T-helper 1 cell (primary cell): ENCODE data around the gene LENG9.

Experiments
- DNase-seq, 5 donors: peaks; one replicate each; pipeline ENCODE4 v3.0.0-alpha.2; 2012 to 2020

The LENG9 gene

GRCh38 chr19:54420068-54420382 is 43.6 kb downstream of the LENG9 start:
- DNase-seq = no peak

GRCh38 chr19:54418930-54419800 is 44.4 kb downstream of the LENG9 start:
- DNase-seq = no peak

GRCh38 chr19:54418030-54418929 is 45.3 kb downstream of the LENG9 start:
- peak in 1 of 5 donors; percentile 42 for DNase-seq

GRCh38 chr19:54416695-54417491 is 46.7 kb downstream of the LENG9 start:
- DNase-seq = no peak

DNA sequence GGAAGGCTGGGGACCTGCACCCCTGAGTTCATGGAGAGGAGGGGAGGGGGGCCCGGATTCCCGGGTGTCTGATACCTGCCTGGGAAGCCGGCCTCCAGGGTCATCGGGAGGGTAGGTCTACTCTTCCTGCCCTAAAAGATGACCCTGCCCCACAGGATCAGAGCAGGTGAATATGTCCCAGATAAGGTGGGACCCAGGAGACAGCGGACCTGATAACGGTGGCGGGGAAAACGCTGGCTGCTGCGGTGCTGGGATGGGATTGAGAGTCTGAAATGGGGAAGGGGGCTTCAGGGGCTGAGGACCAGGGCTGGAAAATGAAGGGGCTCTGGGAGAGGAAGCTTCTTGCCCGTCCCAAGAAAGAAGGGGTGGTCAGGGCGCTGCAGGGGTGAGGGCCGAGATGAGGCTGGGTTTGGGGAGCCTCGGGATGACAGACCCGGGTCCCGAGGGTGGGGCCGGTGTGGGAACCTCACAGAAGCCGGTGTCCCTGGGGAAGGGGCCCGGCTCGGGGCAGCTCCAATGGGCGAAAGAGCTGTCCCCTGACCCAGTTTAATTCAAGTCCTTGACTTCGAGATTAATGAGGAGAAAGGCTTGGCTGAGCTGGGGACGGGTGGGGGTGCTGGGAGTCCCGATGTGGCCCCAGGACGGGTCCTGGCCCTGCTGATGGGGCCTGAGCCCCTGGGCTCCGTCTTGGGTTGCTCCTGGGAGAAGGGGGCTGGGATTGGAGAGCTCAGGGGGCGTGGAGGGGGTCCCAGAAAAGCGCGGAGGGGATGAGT is 47.5 kb downstream of the LENG9 start:
- DNase-seq = no peak

DNA sequence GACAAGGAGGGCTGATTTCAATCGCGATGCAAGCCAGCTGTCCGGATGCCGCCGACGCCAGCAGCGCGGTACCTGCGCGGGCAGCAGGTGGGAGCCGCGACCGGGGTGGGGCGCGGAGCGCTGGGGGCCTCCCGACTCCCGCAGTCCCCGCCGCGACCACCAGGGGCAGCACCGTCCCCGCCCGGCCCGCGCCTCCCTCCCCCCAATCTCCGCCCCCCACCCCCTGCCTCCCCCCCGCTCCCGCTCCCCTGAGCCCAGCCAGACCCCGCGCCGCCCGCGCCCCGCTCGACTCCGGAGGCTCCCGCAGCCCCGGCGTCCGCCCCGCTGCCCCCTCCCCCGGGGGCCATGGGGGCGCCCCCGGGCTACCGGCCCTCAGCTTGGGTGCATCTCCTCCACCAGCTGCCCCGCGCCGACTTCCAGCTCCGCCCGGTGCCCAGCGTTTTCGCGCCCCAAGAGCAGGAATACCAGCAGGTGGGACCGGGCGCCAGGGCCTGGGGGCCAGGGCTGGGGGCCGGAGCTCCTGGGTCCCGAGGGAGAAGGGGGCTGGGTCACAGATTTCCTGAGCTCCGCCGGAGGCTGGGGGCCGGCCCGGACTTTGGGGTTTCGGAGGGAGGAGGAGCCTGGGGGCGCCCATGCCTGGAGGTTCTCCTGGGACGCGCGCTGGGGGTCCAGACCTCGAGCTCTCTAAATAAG is 48.2 kb downstream of the LENG9 start, which contains the start of gene TTYH1:
TTYH1 (plus strand) TSS at position 257 of the 693 bp plus-strand sequence; CDS start at position 346, 89 bp downstream.
- DNase-seq = peak in 1 of 5 donors; percentile 26

GRCh38 chr19:54414156-54414555 is 49.4 kb downstream of the LENG9 start:
- DNase-seq = no peak

DNA sequence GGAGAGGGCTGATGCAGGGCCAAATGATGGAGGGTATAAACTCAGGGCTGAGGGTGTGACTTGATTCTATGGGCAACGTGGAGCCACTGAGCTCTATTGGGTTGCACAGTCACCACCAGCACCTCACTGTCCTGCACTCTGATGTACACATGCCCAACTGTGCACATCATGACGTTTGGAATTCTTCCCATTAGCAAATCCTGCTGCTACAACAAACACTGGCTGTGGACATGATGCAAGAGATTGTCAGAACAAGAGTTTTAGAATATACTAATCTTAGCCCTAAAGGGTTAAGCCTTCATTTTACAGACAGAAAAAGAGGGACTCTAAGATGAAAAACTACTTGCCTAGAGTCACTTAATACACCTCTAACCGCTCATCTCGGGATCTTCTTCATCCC is 50.7 kb downstream of the LENG9 start:
- DNase-seq = no peak
